ENCODE data around the gene TSPAN11.

TSPAN11 gene

DNA sequence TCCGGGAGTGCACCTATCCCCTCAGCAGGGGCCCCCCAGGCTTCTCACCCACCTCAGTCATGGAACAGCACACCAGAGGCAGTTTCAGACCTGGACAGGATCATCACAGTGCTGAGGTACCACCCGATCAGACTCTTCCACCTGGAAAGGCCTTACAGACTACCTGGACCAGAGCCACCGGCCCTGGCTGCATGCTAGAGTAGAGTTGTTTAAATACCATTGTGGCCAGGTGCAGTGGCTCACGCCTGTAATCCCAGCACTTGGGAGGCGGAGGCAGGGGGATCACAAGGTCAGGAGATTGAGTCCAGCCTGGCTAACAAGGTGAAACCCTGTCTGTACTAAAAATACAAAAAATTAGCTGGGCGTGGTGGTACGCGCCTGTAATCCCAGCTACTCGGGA lies 61.5 kb downstream of the TSPAN11 start:
- Histone ChIP-seq H3K4me1 (ENCODE audit: control insufficient read depth in 5 of 5, insufficient read depth in 5 of 5, low read length in 5 of 5) (peaks cover 4 to 14% (median 7%) of the 10 kb centered on the region in 5 donors), H3K27me3 (ENCODE audit: control insufficient read depth in 5 of 5, insufficient read depth in 4 of 5, low read length in 5 of 5) (no peaks in the 10 kb centered on the region), H3K9me3 (ENCODE audit: control insufficient read depth in 5 of 5, low read length in 5 of 5) (no peaks in the 10 kb centered on the region), H3K9ac (ENCODE audit: low read length in 5 of 5) (no peak overlapping the region), H3K36me3 (ENCODE audit: control insufficient read depth in 5 of 5, insufficient read depth in 5 of 5, low read length in 5 of 5) (no peaks in the 10 kb centered on the region), H3K27ac (ENCODE audit: low read depth, low read length) (no peak overlapping the region), H3K4me3 (ENCODE audit: low read depth in 1 of 5, low read length in 5 of 5) (no peak overlapping the region)

DNA sequence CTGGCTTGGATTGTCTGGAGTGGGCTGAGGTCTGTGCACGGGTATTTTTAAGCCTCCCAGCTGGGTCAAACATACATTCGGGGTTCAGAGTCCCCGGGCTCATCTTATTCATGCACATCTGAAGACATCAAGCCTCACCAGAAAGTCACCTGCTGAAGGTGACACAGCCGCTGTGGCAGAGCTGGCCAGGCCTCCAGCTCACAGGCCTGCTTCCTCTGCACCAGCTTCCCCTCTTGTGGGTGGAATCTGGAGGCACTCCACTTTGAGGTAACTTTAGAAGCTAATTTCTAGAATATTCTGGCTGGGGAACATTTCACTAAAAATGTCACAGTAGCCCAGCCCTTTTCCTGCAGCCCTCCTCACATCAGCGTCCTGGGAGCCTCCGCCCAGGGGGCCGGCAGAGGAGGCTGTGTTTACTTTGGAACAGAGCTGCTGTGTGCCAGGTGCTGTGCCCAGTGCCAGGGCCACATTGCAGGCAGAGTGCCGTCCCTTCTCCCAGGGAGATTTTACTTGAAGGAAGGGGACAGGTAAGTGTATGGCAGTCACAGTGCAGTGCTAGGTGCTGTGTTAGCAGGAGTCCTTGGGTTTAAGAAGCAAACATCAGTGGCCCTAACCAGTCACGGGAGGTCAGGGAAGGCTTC lies 62.2 kb downstream of the TSPAN11 start:
- Histone ChIP-seq H3K27ac (ENCODE audit: low read depth, low read length) (no peak overlapping the region), H3K9me3 (ENCODE audit: control insufficient read depth in 5 of 5, low read length in 5 of 5) (no peaks in the 10 kb centered on the region), H3K9ac (ENCODE audit: low read length in 5 of 5) (peak overlapping the region in 1 of 5 donors; percentile 23), H3K27me3 (ENCODE audit: control insufficient read depth in 5 of 5, insufficient read depth in 4 of 5, low read length in 5 of 5) (no peaks in the 10 kb centered on the region), H3K4me3 (ENCODE audit: low read depth in 1 of 5, low read length in 5 of 5) (no peak overlapping the region), H3K4me1 (ENCODE audit: control insufficient read depth in 5 of 5, insufficient read depth in 5 of 5, low read length in 5 of 5) (peaks cover 4 to 14% (median 7%) of the 10 kb centered on the region in 5 donors), H3K36me3 (ENCODE audit: control insufficient read depth in 5 of 5, insufficient read depth in 5 of 5, low read length in 5 of 5) (no peaks in the 10 kb centered on the region)

DNA sequence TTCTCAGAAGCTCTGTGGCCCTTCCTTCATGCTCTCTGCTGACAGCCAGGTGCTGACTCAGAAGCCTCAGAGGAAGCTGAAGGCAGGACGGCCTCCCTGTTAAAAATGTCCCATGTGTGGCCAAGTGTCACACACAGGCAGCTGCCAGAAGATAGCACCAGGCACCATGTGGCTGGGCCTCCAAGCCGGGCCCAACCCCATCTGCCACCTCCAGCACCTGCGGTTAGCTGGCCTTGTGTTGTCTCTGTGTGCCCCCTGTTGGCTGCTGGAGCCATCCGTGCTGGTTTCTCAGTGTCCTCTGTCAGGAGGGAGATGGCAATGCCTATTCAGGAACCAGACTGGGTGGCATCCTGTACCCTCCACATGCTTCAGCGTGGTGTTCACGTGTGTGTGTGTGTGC lies 63.2 kb downstream of the TSPAN11 start:
- no peaks in the 10 kb centered on the region for H3K9me3 ChIP-seq (ENCODE audit: control insufficient read depth in 5 of 5, low read length in 5 of 5)
- H3K27ac ChIP-seq (ENCODE audit: low read depth, low read length), result no peak overlapping the region
- peaks cover 4 to 14% (median 7%) of the 10 kb centered on the region in 5 donors for H3K4me1 ChIP-seq (ENCODE audit: control insufficient read depth in 5 of 5, insufficient read depth in 5 of 5, low read length in 5 of 5)
- H3K4me3 ChIP-seq (ENCODE audit: low read depth in 1 of 5, low read length in 5 of 5), result no peak overlapping the region
- H3K36me3 ChIP-seq (ENCODE audit: control insufficient read depth in 5 of 5, insufficient read depth in 5 of 5, low read length in 5 of 5), result no peaks in the 10 kb centered on the region
- no peak overlapping the region for H3K9ac ChIP-seq (ENCODE audit: low read length in 5 of 5)
- H3K27me3 ChIP-seq (ENCODE audit: control insufficient read depth in 5 of 5, insufficient read depth in 4 of 5, low read length in 5 of 5), result no peaks in the 10 kb centered on the region

DNA sequence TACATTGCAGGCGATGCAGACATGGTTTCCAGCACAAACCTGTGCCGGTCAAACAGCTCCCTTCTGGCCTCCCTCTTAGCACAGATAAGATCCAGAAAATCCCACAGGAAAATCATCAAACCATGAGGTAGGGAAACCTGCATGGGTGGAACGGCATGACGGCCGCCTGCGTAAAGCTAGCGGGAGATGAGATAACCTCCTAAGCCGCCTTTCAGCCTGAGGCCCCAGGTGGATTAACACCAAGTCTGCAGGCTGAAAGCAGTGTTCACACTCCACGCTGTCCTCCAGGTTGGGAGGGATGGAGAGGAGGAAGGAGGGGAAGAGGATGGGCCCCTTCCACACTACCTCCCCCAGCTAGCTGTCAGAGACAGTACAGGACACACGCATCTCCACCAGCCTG lies 63.8 kb downstream of the TSPAN11 start:
- Histone ChIP-seq H3K4me1 (ENCODE audit: control insufficient read depth in 5 of 5, insufficient read depth in 5 of 5, low read length in 5 of 5) (peaks cover 4 to 14% (median 7%) of the 10 kb centered on the region in 5 donors), H3K9ac (ENCODE audit: low read length in 5 of 5) (no peak overlapping the region), H3K9me3 (ENCODE audit: control insufficient read depth in 5 of 5, low read length in 5 of 5) (no peaks in the 10 kb centered on the region), H3K27me3 (ENCODE audit: control insufficient read depth in 5 of 5, insufficient read depth in 4 of 5, low read length in 5 of 5) (no peaks in the 10 kb centered on the region), H3K36me3 (ENCODE audit: control insufficient read depth in 5 of 5, insufficient read depth in 5 of 5, low read length in 5 of 5) (no peaks in the 10 kb centered on the region), H3K27ac (ENCODE audit: low read depth, low read length) (no peak overlapping the region), H3K4me3 (ENCODE audit: low read depth in 1 of 5, low read length in 5 of 5) (no peak overlapping the region)

DNA sequence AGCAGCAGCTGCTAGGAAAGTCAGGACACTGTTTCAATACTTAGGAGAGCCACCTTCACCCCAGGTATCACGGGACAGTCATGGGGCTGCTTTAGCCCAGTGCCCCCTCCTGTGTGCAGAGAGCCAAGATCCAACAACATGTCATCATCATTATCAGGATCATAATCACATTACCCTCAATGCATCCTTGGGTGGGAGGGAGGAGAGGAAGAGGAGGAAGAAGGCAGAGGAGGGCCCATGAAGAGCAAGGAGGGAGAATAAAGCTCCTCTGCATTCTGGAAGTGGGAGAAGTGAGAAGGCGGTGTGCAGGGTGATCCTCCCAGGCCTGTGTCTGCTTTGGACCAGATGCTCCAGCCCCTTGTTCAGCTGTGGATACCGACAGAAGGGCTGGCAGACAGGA lies 64.2 kb downstream of the TSPAN11 start:
- Histone ChIP-seq H3K9me3 (ENCODE audit: control insufficient read depth in 5 of 5, low read length in 5 of 5) (no peaks in the 10 kb centered on the region), H3K36me3 (ENCODE audit: control insufficient read depth in 5 of 5, insufficient read depth in 5 of 5, low read length in 5 of 5) (no peaks in the 10 kb centered on the region), H3K9ac (ENCODE audit: low read length in 5 of 5) (no peak overlapping the region), H3K27ac (ENCODE audit: low read depth, low read length) (no peak overlapping the region), H3K27me3 (ENCODE audit: control insufficient read depth in 5 of 5, insufficient read depth in 4 of 5, low read length in 5 of 5) (no peaks in the 10 kb centered on the region), H3K4me1 (ENCODE audit: control insufficient read depth in 5 of 5, insufficient read depth in 5 of 5, low read length in 5 of 5) (peaks cover 1 to 11% (median 3%) of the 10 kb centered on the region in 5 donors), H3K4me3 (ENCODE audit: low read depth in 1 of 5, low read length in 5 of 5) (no peak overlapping the region)

DNA sequence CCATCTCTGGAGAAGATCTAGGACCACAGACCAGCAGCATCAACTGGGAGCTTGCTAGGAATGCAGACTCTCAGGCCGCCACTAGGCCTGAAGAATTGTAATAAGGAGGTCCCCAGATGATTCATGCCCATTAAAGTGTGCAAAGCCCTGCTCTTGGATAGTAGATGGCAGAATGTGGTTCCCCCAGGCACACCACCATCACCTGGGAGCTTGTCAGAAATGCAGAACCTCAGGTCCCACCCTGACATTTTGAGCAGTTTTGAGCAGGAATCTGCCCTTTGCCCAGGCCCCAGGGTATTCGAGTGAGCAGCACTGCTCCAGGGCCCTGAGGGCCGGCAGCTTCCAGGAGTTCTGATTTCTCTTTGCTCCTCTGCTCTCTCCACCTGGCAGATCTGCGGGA lies 64.9 kb downstream of the TSPAN11 start:
- peaks cover 0 to 10% (median 2%) of the 10 kb centered on the region in 5 donors for H3K4me1 ChIP-seq (ENCODE audit: control insufficient read depth in 5 of 5, insufficient read depth in 5 of 5, low read length in 5 of 5)
- H3K9ac ChIP-seq (ENCODE audit: low read length in 5 of 5), result no peak overlapping the region
- H3K4me3 ChIP-seq (ENCODE audit: low read depth in 1 of 5, low read length in 5 of 5), result no peak overlapping the region
- H3K27me3 ChIP-seq (ENCODE audit: control insufficient read depth in 5 of 5, insufficient read depth in 4 of 5, low read length in 5 of 5), result no peaks in the 10 kb centered on the region
- no peaks in the 10 kb centered on the region for H3K9me3 ChIP-seq (ENCODE audit: control insufficient read depth in 5 of 5, low read length in 5 of 5)
- H3K27ac ChIP-seq (ENCODE audit: low read depth, low read length), result no peak overlapping the region
- no peaks in the 10 kb centered on the region for H3K36me3 ChIP-seq (ENCODE audit: control insufficient read depth in 5 of 5, insufficient read depth in 5 of 5, low read length in 5 of 5)

DNA sequence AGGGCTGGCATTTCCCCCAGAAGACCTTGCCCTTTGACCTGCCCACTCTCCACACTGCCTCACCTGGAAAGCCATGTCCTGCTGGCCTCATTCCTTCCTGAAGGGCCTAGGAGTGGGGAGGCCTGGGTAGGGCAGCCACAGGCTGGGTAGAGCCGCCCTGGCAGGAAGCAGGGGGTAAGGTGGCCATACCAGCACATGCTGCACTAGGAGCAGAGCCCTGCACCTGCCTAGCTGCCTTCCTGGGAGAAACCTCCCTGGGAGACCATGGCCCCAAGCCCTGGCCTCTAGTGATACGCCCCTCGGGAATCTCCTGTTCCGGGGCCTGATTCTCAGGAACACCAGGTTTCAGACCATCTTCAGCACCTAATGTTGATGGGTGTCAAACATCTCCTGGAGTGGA lies 65.8 kb downstream of the TSPAN11 start:
- Histone ChIP-seq H3K27me3 (ENCODE audit: control insufficient read depth in 5 of 5, insufficient read depth in 4 of 5, low read length in 5 of 5) (no peaks in the 10 kb centered on the region), H3K4me1 (ENCODE audit: control insufficient read depth in 5 of 5, insufficient read depth in 5 of 5, low read length in 5 of 5) (peaks cover 0 to 10% (median 2%) of the 10 kb centered on the region in 5 donors), H3K9me3 (ENCODE audit: control insufficient read depth in 5 of 5, low read length in 5 of 5) (no peaks in the 10 kb centered on the region), H3K4me3 (ENCODE audit: low read depth in 1 of 5, low read length in 5 of 5) (no peak overlapping the region), H3K36me3 (ENCODE audit: control insufficient read depth in 5 of 5, insufficient read depth in 5 of 5, low read length in 5 of 5) (no peaks in the 10 kb centered on the region), H3K9ac (ENCODE audit: low read length in 5 of 5) (no peak overlapping the region), H3K27ac (ENCODE audit: low read depth, low read length) (no peak overlapping the region)

DNA sequence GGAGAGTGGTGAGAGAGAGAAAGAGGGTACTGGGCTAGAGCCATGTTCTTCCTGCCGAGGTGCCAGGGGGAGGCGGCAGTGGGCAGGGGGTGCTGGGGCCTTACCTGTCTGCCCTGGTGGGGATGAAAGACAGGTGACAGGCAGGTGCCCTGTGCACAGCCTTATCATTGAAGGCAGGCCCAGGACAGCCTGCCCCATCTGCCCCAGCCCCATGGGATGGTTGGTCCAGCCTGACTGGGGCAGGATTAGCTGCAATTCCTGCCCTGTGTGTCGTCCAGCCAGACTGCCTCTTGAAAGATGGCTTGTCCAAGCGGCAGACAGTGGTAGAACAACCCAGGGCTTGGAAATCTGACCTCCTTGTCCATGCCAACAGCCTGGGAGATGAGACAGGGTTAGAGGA lies 67.2 kb downstream of the TSPAN11 start:
- Histone ChIP-seq H3K27ac (ENCODE audit: low read depth, low read length) (no peak overlapping the region), H3K4me3 (ENCODE audit: low read depth in 1 of 5, low read length in 5 of 5) (no peak overlapping the region), H3K4me1 (ENCODE audit: control insufficient read depth in 5 of 5, insufficient read depth in 5 of 5, low read length in 5 of 5) (peaks cover 0 to 9% (median 2%) of the 10 kb centered on the region in 5 donors), H3K27me3 (ENCODE audit: control insufficient read depth in 5 of 5, insufficient read depth in 4 of 5, low read length in 5 of 5) (no peaks in the 10 kb centered on the region), H3K36me3 (ENCODE audit: control insufficient read depth in 5 of 5, insufficient read depth in 5 of 5, low read length in 5 of 5) (peaks cover 0 to 3% (median 0%) of the 10 kb centered on the region in 5 donors), H3K9ac (ENCODE audit: low read length in 5 of 5) (no peak overlapping the region), H3K9me3 (ENCODE audit: control insufficient read depth in 5 of 5, low read length in 5 of 5) (no peaks in the 10 kb centered on the region)

DNA sequence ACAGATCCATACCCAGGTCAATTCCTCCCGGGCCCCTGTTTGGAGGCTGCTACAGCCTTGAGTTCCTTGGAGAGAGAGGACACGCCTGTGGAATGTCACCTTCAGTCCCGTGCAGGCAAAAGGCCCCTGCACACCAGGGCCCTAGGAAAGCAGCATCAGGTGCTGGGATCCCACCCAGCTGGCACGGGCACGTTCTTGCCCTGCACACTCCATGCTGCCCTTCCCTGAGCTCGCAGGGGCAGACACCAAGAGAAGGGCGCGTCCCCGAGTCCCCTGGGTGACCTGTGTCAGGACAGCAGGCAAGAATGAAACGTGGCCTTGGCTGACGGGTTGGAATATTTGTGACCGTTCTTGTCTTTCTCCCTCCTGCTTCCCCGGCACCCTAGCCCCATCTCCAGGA lies 67.7 kb downstream of the TSPAN11 start:
- peaks cover 0 to 3% (median 0%) of the 10 kb centered on the region in 5 donors for H3K36me3 ChIP-seq (ENCODE audit: control insufficient read depth in 5 of 5, insufficient read depth in 5 of 5, low read length in 5 of 5)
- H3K4me1 ChIP-seq (ENCODE audit: control insufficient read depth in 5 of 5, insufficient read depth in 5 of 5, low read length in 5 of 5), result peaks cover 0 to 4% (median 2%) of the 10 kb centered on the region in 5 donors
- H3K9me3 ChIP-seq (ENCODE audit: control insufficient read depth in 5 of 5, low read length in 5 of 5), result no peaks in the 10 kb centered on the region
- no peak overlapping the region for H3K27ac ChIP-seq (ENCODE audit: low read depth, low read length)
- no peak overlapping the region for H3K9ac ChIP-seq (ENCODE audit: low read length in 5 of 5)
- H3K4me3 ChIP-seq (ENCODE audit: low read depth in 1 of 5, low read length in 5 of 5), result no peak overlapping the region
- H3K27me3 ChIP-seq (ENCODE audit: control insufficient read depth in 5 of 5, insufficient read depth in 4 of 5, low read length in 5 of 5), result no peaks in the 10 kb centered on the region

DNA sequence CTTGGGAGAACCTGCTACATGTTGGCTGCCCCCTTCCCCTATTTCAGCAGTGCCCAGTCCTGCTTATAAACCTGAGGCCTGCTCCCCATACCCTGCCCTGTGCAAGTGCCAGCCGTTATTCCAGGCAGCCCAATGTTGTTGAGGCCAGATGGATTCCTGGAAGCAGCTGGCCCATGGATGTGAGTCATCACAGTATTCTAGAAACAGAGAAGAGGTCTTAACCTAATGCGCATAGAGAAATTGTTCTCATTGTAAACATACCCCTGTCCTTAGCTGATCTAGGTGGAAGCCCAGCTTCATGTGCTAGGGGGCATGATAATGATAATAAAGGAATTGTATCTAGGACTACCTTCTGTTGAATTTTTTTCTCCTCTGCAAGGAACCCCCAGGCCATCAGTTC lies 69.7 kb downstream of the TSPAN11 start:
- peaks cover 0 to 2% (median 0%) of the 10 kb centered on the region in 5 donors for H3K4me1 ChIP-seq (ENCODE audit: control insufficient read depth in 5 of 5, insufficient read depth in 5 of 5, low read length in 5 of 5)
- H3K9ac ChIP-seq (ENCODE audit: low read length in 5 of 5), result no peak overlapping the region
- no peak overlapping the region for H3K27ac ChIP-seq (ENCODE audit: low read depth, low read length)
- H3K27me3 ChIP-seq (ENCODE audit: control insufficient read depth in 5 of 5, insufficient read depth in 4 of 5, low read length in 5 of 5), result no peaks in the 10 kb centered on the region
- H3K9me3 ChIP-seq (ENCODE audit: control insufficient read depth in 5 of 5, low read length in 5 of 5), result no peaks in the 10 kb centered on the region
- H3K4me3 ChIP-seq (ENCODE audit: low read depth in 1 of 5, low read length in 5 of 5), result no peak overlapping the region
- H3K36me3 ChIP-seq (ENCODE audit: control insufficient read depth in 5 of 5, insufficient read depth in 5 of 5, low read length in 5 of 5), result peaks cover 0 to 3% (median 0%) of the 10 kb centered on the region in 5 donors

Data from subcutaneous abdominal adipose tissue (tissue), 5 donors.